DOHH2 (cell line): Measurements from ENCODE around the gene NPC2.

Experiments
- H3F3A ChIP-seq: fragments of 200-600 bp; sonication (generic), shearing (Covaris generic); 2 replicates; pipeline ENCODE4 v1.6.0; 2016; ENCODE audit warnings: antibody characterized with exemption, mild to moderate bottlenecking; ENCODE audit not compliant: control insufficient read depth, insufficient read depth
- H3K27ac ChIP-seq: fragments of 200-600 bp; sonication (generic); 2 replicates; pipeline ENCODE4 v1.5.1; 2014; ENCODE audit warnings: low read depth, mild to moderate bottlenecking, low read length, moderate library complexity
- H3K27me3 ChIP-seq: fragments of 200-600 bp; sonication (generic); 2 replicates; pipeline ENCODE4 v1.6.1; 2014; ENCODE audit warnings: mild to moderate bottlenecking, low read length, mixed read lengths; ENCODE audit not compliant: control insufficient read depth
- H3K36me3 ChIP-seq: fragments of 200-600 bp; sonication (generic); 2 replicates; pipeline ENCODE4 v1.6.1; 2014; ENCODE audit warnings: mild to moderate bottlenecking, low read length, moderate library complexity, mixed read lengths; ENCODE audit not compliant: control insufficient read depth
- H3K4me1 ChIP-seq: fragments of 200-600 bp; sonication (generic); 2 replicates; pipeline ENCODE4 v1.6.1; 2014; ENCODE audit warnings: mild to moderate bottlenecking, low read length, mixed read lengths; ENCODE audit not compliant: control insufficient read depth
- H3K4me2 ChIP-seq: fragments of 200-600 bp; sonication (generic); 2 replicates; pipeline ENCODE4 v1.6.0; 2014; ENCODE audit warnings: mild to moderate bottlenecking, low read length, moderate library complexity
- H3K4me3 ChIP-seq: fragments of 200-600 bp; sonication (generic); 2 replicates; pipeline ENCODE4 v1.5.1; 2014; ENCODE audit warnings: mild to moderate bottlenecking, low read length, mixed read lengths
- H3K79me2 ChIP-seq: fragments of 200-600 bp; sonication (generic); 2 replicates; pipeline ENCODE4 v1.6.1; 2014; ENCODE audit warnings: mild to moderate bottlenecking, low read length, mixed read lengths; ENCODE audit not compliant: control insufficient read depth
- H3K9me2 ChIP-seq: fragments of 200-600 bp; sonication (generic); replicated peaks from 2 replicates; pipeline ENCODE4 v1.6.1; 2014; ENCODE audit warnings: mild to moderate bottlenecking, low read length, mixed read lengths; ENCODE audit not compliant: control insufficient read depth
- H3K9me3 ChIP-seq: fragments of 200-600 bp; sonication (generic); 2 replicates; pipeline ENCODE4 v1.6.1; 2014; ENCODE audit warnings: antibody characterized with exemption, low read length, mixed read lengths; ENCODE audit not compliant: control insufficient read depth, insufficient read depth
- H4K20me1 ChIP-seq: fragments of 200-600 bp; sonication (generic); 2 replicates; pipeline ENCODE4 v1.6.0; 2014; ENCODE audit warnings: low read depth, mild to moderate bottlenecking, antibody characterized with exemption, low read length, moderate library complexity; ENCODE audit not compliant: control insufficient read depth, insufficient read depth
- EZH2phosphoT487 ChIP-seq: fragments of 200-600 bp; sonication (generic); IDR thresholded peaks from 2 replicates; pipeline ENCODE4 v1.6.1; 2017; ENCODE audit warnings: borderline replicate concordance, mild to moderate bottlenecking, antibody characterized with exemption, low read length, moderate library complexity, mixed read lengths
- TF ChIP-seq, protein P1 (sequence below): fragments of 200-600 bp; sonication (generic); IDR thresholded peaks from one replicate; pipeline ENCODE4 v1.5.1; 2014; ENCODE audit warnings: antibody characterized with exemption, mild to moderate bottlenecking, low read depth, low read length; ENCODE audit not compliant: poor library complexity, severe bottlenecking

Gene NPC2

DNA sequence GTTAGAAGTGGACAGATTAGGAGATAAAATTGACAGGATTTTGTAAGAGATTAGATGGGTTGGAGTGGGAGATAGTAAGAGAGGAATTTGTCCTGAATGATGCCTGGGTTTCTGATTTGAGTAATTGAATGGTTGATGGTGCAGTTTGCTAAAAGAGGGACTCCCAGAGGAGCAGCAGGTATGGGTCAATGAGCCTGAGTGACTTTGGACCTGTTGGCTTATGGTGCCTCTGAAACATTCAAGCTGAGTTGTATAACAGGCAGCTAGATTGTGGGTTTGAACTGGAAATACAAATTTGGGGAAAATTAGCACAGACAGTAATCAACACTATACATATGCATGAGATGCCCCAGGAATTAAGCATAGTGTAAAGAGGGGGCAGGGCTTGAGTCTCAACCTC, 50.3 kb downstream of the NPC2 start:
- Histone ChIP-seq H3K4me2 (no peak overlapping the region), H3K9me3 (no peaks in the 10 kb centered on the region), H4K20me1 (no peaks in the 10 kb centered on the region), H3K36me3 (no peaks in the 10 kb centered on the region), H3K27me3 (peaks cover 19% of the 10 kb centered on the region), H3F3A (no peaks in the 10 kb centered on the region), H3K27ac (no peak overlapping the region), H3K9me2 (no peaks in the 10 kb centered on the region), H3K79me2 (no peaks in the 10 kb centered on the region), H3K4me3 (no peak overlapping the region), H3K4me1 (no peaks in the 10 kb centered on the region)
- no peak for TF ChIP-seq EZH2phosphoT487
- TF ChIP-seq, protein P1, sequence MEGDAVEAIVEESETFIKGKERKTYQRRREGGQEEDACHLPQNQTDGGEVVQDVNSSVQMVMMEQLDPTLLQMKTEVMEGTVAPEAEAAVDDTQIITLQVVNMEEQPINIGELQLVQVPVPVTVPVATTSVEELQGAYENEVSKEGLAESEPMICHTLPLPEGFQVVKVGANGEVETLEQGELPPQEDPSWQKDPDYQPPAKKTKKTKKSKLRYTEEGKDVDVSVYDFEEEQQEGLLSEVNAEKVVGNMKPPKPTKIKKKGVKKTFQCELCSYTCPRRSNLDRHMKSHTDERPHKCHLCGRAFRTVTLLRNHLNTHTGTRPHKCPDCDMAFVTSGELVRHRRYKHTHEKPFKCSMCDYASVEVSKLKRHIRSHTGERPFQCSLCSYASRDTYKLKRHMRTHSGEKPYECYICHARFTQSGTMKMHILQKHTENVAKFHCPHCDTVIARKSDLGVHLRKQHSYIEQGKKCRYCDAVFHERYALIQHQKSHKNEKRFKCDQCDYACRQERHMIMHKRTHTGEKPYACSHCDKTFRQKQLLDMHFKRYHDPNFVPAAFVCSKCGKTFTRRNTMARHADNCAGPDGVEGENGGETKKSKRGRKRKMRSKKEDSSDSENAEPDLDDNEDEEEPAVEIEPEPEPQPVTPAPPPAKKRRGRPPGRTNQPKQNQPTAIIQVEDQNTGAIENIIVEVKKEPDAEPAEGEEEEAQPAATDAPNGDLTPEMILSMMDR = no peak

DNA sequence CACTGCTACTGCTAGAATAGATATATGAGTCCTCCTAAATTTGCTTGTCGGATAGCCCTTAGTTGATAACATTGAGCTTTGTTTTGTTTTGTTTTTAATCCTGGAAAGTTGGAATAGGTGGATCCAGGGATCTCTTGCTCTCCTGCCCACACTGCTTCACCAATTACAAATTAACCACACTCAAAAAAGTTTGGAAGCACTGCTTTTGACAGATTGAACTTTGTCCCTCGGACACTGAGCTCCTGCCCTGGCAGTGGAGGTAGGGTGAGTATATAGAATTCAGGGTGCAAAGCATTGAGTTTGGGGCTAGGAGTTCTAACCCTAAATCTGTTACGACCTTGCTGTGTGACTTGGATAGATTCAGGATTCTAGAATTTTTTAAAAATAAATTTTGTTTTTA, 52.0 kb downstream of the NPC2 start:
- Histone ChIP-seq H3K9me2 (no peaks in the 10 kb centered on the region), H3K4me3 (no peak overlapping the region), H3K36me3 (no peaks in the 10 kb centered on the region), H3K4me2 (no peak overlapping the region), H3F3A (no peaks in the 10 kb centered on the region), H3K4me1 (no peaks in the 10 kb centered on the region), H3K27me3 (peaks cover 19% of the 10 kb centered on the region), H3K79me2 (no peaks in the 10 kb centered on the region), H3K9me3 (no peaks in the 10 kb centered on the region), H3K27ac (no peak overlapping the region), H4K20me1 (no peaks in the 10 kb centered on the region)
- TF ChIP-seq, protein P1 = no peak
- TF ChIP-seq EZH2phosphoT487 = no peak

DNA sequence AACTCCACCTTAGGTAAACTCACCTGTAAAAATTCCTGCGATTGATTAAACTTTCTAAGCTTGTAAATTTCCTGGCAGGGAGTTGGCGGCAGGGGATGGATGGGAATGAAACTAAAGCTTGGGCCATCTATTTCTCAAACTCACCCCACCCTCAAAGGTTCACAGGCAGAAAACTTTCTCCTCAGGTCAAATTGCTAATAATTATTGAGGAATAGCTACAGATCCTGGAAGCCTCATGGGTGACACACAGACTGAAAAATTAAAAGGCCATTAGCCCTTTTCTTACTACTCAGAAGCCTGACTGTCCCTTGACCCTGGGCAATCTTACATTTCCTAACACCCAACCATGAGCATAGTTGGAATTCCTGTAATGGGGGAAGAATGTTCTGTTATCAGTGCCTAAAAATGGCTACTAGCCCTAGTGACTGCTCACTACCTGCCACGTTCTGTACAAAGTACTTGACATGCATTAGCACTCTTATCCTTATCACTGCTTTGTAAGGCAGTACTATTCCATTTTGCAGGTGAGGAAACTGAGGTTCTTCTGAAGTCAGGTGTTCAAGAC, 54.7 kb downstream of the NPC2 start:
- H3F3A ChIP-seq = no peaks in the 10 kb centered on the region
- peaks cover 25% of the 10 kb centered on the region for H3K27me3 ChIP-seq
- no peaks in the 10 kb centered on the region for H3K9me2 ChIP-seq
- H3K4me3 ChIP-seq = no peak overlapping the region
- no peaks in the 10 kb centered on the region for H4K20me1 ChIP-seq
- H3K4me1 ChIP-seq = no peaks in the 10 kb centered on the region
- no peaks in the 10 kb centered on the region for H3K9me3 ChIP-seq
- H3K4me2 ChIP-seq = no peak overlapping the region
- TF ChIP-seq, protein P1 = no peak
- TF ChIP-seq EZH2phosphoT487 = no peak
- no peaks in the 10 kb centered on the region for H3K36me3 ChIP-seq
- no peaks in the 10 kb centered on the region for H3K79me2 ChIP-seq
- no peak overlapping the region for H3K27ac ChIP-seq
